NOMO-1 treated with DMSO at 0.1 percent for 48 hours (cell line): ENCODE measurements around the gene ING4.
"Not testable (repeated sequence)": the region's sequence is repeated elsewhere in the genome, so short reads cannot be mapped to it uniquely, and the experiment has no call there.

Experiments
- DNase-seq: peaks from one replicate; lab custom pipeline; 2025; ENCODE audit not compliant: unreplicated experiment; lab: John Stamatoyannopoulos, UW

The ING4 gene

DNA sequence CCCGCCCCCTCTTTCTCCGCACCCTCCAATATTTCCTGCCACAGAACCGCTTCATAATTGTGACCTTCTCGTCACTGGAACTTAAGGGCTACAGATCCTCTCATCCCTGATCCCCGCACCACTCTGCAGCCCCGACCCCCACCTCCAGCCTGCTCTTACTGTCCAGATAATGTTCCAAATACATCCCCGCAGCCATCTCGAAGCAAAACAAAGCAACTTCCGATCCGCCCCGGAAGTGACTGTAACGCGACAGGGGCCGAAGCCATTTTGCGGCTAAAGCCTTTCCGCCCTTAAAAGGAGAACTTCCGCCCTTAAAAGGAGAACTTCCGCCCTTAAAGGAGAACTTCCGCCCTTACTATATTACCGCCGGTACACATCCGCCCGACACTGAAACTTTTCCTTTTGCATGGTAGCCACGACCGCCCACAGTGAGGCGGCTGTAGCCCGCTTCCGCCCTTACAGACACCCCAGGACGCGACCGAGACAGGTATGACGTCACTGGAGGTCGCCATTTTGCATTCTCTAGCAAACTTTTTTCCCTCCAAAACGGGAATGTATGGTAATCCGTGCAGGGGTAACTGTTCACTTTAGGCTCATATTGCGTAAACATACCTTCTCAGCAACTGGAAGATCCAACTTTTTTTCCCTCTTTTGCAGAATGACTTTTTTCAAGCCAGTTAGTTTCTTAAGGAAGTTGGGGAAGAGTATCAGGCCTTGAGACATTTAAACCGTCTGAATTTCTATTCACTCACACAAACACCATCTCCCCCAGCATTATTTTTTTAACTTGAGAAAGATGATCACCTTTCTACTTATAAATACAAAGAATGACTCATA lies at the start of gene ING4:
ING4 (minus strand) TSS at position 214 of the 837 bp plus-strand sequence; CDS start at position 196, 18 bp downstream.
- peak; percentile 99 for DNase-seq

DNA sequence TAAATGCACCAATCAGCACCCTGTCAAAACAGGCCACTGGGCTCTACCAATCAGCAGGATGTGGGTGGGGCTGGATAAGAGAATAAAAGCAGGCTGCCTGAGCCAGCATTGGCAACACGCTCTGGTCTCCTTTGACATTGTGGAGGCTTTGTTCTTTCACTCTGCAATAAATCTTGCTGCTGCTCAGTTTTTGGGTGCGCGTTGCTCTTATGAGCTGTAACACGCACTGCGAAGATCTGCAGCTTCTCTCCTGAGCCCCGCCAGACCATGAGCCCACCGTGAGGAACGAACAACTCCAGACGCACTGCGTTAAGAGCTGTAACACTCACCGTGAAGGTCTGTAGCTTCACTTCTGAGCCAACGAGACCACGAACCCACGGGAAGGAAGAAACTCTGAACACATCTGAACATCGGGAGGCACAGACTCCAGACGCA lies 46.1 kb upstream of the ING4 start:
- DNase-seq = no peak

DNA sequence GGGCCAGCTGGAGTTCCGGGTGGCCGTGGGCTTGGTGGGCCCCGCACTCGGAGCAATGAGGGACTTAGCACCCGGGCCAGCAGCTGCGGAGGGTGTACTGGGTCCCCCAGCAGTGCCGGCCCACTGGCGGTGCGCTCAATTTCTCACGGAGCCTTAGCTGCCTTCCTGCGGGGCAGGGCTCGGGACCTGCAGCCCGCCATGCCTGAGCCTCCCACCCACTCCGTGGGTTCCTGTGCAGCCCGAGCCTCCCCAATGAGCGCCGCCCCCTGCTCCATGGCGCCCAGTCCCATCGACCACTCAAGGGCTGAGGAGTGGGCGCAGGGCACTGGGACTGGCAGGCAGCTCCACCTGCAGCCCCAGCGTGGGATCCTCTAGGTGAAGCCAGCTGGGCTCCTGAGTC lies 45.4 kb upstream of the ING4 start:
- DNase-seq = not testable (repeated sequence)

DNA sequence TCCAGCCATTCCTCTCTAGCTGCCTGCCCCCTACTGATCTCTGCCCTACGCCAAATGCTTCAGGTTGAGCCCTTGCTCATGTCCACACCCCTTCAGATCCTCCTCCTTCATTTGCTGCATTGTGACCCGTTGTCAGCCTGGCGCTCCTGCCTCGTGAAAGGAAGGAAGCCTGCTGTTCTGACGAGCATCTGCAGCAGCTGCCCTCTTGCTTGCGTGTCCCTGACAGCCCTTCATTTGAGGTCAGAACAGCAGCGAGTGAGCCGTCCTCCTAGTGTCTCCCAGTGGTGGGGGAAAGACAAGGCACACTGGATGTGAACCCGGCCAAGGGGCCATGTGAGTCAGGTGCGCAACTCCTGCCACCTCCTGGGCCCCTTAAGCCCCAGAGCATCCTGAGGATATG lies 40.7 kb upstream of the ING4 start:
- DNase-seq = no peak

DNA sequence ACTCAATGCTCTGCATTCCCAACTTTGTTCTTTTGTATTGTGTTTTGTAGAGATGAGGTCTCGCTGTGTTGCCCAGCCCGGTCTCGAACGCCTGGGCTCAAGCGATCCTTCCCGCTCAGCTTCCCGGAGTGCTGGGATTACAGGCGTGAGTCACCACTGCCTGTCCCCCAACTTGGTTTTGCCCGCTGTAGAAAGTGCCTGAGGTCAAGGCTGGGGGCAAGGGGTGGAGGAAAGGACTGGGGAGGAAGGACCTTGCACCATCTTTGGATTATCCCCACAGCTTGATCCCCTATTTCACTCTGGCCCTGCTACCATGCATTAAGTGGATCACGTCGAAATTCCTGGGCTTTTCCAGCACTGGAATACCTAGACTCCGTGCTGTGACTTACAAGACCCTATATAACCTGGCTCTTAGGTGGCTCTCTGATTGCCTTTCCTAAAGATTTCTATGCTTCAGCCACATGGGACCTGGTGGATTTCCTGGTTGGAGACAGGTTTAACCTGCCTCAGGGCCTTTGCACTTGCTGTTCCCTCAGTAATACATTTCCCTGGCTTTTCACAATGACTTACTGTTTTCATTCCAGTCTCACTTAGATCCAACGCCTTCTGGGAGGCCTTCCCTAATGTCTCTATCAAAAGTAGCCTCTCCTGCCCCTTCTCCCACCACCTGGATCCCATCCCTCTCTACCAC lies 38.3 kb upstream of the ING4 start:
- no peak for DNase-seq

DNA sequence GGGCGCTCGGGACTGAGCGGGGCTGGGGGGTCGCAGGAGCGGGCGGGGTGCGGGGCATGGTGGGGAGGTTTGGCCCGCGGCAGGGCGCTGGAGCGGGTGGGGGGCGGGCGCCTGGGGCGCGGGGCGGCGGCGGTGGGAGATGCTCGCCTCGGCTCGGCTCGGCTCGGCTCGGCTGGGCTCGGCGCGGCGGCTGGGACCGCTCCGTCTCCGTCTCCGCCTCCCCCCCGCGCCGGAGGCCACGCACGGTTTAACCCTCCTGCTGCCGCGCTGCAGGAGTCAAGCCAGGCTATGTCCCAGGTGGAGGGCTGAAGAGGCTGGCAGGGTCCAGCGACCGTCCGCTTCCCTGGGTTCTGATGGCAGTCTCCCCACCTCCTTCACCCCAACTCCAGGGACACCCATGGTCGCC lies 37.7 kb upstream of the ING4 start, which contains the start of gene PIANP:
PIANP (minus strand) TSS at position 170 of the 406 bp plus-strand sequence. CDS start 2,754 bp downstream, outside the sequence.
- no peak for DNase-seq

DNA sequence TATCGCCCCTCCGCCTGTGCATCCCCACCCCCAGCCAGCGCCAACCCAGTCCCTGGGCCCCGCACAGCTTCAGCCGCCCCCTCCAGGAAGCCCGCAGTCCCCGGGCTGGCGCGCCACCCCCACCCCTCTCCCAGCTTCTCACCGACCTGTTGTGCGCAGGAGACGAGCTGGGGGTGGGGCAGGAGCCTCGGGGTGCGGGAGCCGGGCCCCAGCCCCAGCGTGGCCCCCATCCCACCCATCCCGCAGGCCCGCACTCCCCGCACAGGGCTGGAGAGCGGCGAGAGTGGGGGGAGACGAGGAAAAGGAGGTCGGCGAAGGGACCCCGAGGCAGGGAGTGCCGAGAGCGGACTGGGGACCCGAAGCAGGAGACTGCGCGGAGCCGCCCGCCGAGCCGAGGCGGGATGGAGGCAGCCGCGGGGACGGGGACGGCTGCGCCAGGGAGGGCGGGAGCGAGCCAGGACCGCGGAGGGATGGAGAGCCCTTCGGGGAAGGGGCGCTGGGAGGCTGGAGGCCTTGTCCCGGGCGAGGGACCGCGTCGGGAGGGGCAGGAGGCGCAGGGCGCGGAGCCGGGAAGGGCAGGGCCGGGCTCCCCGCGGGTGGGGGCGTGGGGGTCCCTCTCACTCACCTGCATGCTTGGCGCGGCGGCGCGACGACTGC lies 37.2 kb upstream of the ING4 start:
- DNase-seq = no peak

DNA sequence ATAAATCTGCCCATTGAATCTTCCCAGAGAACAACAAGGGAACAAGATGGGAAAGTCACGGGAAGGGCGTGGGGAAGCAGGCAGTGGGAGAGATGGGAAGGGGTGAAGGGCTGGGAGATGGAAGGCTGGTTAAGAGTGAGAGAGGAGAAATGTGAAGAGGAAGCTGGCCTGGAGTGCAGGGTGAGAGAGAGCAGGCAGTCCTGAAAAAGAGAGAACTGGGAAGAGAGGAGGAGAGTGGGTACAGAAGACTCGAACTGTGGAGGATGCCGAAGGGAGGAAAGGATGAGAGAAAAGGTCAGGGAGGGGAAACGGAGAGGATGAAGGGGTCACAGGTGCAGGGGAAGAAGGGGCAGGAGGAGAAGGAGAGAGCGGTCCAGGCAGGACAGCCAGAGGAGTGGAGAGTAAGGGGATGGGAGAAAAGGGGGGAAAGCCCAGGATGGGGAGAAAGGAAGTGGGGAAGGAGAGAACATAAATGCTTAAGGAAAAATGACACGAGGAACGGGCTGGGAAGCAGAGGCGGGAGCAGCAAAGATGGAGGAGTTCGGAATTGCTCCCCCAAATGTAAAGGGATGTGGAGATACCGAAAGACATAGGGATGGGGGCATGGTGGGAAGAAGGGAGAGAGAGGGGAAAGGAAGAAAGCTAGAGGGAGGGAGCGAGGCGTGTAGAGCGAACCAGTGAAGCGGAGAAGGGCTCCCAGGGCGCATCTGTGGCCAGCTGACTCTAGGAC lies 36.5 kb upstream of the ING4 start:
- no peak for DNase-seq

DNA sequence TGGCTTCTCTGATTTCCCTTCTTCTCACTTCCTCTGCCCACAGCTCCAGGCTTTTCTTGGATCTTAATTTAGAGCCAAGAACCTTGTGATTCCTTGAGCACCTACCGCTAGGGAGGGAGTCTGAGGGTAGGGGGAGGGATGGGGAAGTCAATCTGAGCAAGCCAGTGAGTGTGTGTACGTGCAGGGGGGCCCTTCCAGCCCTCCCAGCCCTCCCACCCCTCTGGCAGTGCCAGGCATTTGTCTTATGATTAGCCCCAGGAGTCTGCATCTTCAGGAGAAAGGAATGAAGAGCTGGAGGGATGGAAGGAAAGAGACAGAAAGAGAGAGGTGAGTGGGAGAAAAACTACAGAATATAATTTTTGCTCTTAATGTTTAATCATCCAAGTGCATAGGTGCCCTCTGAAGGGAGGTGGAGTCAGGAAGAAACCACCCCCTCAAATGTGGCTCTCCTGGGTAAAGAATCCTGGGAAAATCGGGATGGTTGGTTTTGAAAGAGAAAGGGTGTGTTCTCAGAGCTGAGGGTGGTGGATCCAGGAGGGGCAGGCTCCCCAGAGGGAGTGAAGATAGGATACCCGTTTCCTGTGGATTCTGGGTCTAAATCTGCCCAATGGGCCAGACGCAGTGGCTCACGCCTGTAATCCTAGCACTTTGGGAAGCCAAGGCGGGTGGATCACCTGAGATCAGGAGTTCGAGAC lies 35.6 kb upstream of the ING4 start:
- DNase-seq = no peak

DNA sequence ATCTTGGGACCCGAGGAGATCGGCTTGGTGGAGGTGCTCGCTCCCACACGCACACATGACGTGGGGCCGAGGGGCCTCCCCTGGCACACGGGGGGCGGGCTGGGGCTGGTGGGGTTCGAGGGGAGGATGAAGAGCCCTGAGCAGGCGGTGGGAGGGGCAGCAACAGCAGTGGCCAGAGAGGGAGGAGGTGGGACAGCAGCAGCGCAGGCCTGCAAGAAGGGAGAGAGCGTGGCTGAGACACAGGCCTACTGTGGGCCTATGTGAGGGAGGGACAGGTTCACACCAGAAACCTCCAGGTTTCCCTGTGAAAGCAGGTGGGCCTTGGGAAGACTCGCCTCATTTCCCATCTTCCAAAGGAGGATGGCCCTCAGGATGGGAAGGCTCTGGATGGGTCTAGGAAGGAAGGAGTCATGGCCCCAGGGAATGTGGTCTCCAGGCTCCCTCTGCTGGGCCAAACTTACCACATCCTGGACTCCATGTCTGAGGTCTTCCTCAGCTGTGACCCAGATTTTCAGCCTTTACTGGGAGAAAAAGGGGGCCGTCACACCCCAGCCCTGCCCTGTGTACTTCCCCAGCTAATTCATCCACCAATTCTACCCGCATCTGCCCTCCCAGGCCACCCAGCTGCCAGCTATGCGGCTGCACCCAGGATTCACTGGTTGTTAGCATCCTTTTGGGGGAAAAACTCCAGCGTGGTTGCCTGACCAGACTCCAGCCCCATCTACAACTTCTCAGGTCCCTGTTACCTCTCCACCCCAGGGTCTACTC lies 34.8 kb upstream of the ING4 start:
- no peak for DNase-seq

DNA sequence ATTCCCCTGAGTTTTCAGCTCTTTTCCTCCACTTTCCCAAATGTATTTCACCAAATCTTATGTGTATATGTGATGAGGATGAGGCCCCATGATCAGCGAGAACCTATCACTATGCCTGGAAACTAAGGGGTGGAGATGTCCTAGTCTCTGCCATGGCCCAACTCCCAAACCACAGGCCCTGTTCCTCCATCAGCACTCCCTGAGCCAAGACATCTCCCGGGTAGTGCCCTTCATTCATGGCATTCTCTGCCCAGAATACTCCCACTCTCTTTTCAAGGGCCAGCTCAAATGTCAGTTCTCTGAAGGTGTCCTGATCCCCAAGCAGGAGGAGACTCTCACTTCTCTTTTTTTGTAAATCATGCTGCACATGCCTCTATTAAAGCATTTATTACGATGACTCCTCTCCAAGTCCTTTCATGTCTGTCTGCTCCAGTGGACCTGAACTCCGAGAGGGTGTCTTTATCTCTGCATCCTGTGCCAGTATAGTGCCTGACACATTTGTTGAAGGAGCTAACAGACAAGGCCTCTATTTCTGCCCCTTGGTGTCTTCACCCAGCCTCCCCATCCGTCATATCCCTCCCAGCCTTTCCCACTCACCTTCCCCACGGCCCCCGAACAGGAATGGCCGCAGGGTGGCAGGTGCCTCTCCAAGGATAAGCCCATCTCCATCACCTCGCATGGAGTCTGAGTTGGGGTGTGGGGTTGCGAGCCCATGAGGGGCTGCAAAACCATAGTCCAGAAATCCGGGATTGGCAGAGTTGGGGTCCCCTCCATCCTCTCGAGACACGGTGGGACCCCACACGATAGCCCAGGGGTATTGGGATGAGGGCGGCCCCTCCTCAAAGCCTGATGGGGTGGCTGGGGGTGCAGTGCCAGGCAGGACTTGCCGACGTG lies 34.0 kb upstream of the ING4 start:
- DNase-seq = peak; percentile 73

DNA sequence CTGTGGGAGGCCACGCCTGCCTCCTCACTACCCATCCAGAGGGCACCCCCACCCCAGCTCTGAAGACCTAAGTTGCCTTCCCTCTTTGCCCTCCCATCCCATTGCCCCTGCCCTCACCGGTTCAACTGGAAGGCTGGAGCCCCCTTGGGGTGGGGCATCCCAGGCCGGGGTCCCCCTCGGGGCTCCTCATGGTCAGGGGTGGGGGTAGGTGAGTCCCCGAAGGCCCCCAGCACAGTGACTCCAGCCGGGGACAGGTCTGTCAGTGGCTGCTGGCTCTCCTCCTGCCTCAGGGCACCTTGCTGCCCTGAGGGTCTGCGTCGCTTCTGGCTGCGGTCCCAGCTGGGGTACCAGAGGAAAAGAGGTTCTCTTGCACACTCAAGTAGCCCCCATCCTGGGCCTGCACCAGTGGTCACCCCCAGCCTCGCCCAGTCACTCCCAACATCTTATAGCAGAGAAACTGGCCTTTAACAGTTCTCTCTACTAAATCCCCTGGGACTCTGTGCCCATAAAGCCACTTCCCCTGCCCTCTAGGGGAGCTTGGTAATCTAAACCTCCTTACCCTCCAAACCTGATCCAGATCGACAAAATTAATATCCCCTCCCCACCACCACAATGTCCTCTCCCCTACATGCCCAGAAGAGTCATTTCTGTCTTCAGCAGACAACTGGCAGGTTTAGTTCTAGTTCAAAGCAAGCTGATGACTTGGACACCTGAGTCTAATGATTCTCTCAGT lies 32.6 kb upstream of the ING4 start:
- no peak for DNase-seq

DNA sequence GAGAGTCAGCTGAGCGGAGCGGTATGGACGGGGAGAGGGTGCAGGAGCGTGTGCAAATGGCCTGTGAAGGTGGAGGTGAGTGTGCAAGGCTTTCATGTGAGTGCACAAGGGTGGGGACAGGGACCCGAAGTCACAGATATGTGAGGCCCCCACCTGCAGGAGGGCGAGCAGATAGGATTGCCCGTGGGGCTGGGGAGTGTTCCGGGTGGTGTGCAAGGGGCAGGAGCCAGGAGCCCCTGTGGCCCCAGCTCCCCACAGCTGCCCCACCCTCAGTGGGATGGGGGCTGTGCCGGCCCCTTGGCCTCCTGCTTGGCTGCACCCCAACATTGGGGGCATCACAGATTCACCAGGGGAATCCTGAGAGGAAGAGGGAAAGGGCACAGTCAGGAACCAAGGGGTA lies 31.8 kb upstream of the ING4 start:
- no peak for DNase-seq

DNA sequence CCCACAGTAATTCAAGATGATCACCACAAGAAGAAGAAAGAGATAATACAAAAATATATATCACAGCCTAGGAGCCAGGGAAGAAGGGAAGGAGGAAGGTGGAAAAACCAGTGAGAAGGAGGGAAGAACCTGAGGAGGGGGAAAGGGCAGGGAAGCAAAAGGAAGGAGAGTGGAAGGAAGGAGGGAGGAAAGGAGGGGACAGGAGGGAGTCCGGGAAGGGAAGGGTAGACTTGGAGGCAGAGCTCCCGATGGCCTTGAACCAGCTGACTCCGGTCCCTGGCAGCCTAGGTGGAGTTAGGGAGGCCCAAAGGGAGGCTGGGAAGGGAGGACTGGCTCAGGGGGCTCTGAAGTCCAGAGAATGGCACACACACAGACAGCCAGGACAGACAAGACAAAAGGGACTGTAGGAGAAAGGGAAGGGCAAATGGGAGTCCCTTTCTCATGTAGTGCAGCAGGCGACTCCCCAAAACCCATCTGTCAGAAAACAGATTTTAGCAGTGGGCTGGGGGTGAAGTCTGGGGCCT lies 31.0 kb upstream of the ING4 start:
- DNase-seq = no peak

DNA sequence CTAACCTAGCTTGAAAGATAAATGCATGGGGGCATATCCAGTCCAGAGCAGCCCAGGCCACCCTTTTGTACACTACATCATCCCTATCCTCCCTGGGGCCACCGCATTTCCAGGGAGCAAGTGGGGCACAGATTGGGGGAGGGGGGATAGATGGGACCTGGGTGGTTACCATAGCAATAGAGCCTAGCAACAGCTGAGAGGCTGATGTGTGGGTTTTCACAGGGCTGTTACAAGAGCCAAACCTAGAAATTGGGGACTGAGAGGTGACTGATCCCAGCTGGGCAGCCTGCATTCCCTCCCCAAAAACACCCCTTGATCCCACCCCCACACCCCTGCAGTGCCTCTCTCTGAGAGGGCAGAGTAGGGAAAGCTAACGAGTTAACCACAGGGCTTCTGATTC lies 30.0 kb upstream of the ING4 start:
- DNase-seq = no peak

DNA sequence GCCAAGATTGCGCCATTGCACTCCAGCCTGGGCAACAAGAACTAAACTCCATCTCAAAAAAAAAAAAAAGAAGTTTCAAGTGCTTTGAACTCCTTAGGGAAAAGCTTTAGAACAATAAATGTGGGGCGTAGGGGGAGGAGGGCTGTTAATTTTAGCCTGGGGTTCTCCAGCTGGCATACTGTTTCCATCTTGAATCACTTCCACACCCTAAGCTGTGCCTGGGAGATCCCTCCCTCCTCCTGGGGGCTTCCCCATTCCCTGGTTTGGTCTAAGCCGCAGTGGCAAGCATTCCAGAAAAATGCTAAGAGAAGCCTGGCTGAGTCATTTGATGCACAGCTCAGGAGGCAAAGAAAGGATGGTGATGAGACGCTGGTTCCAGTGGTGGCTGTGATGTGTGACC lies 28.6 kb upstream of the ING4 start:
- no peak for DNase-seq

DNA sequence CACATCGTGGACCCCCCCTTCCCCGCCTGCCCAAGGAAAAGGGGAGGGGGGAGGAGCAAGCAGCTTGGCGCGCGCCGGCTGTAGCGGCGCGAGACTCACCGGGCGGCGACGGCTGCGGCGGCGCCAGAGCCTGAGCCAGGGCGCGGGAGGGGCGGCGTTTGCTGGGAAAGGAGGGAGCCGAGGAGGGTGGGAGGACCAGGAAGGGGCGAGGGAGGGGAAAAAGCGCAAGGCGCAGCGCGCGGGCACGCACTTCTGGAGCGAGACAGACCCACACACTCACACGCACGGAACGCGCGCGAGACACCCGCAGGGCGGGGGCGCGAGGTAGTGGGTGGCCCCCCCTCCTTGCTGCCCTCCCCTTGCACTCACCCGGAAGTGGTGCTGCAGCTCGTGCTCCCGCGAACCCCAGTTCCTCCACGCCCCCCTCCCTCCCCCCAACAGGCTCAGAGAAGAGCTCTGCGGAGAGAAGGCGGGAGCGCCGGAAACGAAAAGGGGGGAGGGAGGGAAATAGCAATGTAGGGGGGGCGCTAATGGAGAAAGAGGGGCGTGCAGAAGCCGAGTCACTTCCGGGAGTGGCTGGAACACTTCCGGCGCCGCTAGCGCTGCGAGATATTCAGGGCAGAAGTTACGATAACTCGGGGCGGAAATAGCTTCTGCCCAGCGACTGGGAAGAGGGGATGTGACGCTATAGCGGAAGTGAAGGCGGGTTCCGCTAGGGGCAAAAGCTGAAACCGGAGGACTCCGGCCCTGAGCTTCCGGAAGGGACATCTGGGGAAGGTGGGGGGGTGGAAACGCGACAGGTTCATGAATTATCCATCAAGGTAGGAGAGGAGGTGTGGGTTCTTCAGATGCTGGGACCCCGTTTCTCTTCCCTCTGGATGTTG lies 26.3 kb upstream of the ING4 start, which contains the start of gene ZNF384:
ZNF384 (minus strand) TSS at position 377 of the 884 bp plus-strand sequence. CDS start 9,855 bp downstream, outside the sequence.
- peak; percentile 99 for DNase-seq
